GM18873 (cell line): ENCODE results near the gene VSIG10.

Source experiments
- ATAC-seq: cut with Tn5 transposase; IDR thresholded peaks from one replicate; pipeline ENCODE4 v1.9.1; 2021; ENCODE audit warnings: mild to moderate bottlenecking, moderate library complexity, moderate number of reproducible peaks; ENCODE audit not compliant: unreplicated experiment, low FRiP score

VSIG10 gene

DNA sequence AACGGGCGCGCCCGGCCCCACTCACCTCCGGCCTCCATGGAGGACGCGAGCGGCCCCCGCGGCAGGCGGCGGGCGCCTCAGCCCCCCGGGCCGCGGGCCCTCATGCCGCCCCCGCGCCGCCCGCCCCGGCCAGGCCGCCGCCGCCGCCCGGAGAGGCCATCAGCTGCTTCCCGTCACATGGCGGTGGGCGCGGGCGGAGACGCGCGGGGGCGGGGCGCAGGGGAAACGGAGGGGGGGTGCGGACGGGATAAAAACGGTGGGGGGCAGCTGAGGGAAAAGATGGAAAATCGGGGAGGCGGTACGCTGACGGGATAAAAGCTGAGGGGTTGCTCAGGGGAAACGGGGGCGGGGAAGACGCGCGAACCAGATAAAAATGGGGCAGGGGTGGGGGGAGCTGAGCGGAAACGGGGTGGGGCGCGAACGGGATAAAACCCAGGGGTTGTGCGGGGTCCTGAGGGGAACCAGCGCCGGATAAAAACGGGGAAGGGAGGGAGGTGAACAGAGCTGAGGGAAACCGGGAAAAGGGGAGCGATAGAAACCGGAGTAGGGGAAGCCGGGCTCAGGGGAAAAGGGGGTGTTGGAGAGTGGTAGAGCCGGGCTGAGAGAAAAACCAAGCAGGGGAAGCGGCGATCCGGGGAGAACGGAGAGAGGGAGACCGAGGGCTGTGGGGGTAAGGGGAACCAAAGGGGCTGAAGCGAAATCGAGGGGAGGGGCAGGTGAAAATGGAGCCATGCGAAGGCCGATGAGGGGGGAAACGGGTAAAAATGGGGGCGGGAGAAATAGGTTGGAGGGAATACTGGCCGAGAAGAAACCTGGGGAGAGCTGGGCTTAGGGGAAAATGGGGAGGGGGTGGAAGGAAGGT, 42.6 kb downstream of the VSIG10 start, which contains the start of gene WSB2:
WSB2 (minus strand) TSS at position 169 of the 862 bp plus-strand sequence; CDS start at position 38, 131 bp downstream.
- ATAC-seq, result no peak

DNA sequence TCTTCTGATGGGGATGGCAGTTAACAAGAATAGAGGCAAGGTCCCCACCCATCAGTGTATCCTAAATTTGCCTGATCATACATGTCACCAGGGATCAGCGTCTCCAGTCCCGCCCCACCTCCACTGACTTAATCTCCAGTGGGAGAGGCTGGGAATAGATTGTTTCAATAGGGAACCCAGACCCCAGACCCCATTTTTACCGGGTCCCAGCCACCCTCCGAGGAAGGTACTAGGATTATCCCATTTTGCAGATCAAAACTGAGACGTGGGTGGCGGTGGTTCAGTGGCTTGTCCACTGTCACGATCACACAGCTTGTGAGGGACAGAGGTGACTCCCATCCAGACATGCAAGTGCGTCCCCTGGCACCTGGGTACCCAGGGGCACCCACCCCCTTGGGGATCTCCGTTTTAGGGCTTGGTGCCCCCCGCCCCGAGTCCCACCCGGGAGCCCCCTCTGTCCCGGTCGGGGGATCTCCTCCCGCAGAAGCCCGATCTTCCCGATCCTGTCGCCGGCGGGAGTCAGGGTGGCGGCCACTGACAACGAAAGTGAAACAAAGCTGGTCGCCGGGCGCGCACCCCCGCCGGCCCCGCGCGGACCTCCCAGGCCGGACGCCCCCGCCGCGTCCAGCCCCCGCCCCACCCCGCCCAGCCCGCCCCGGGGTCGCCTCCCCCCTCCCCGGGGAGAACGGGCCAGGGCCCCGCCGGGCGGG, 43.4 kb downstream of the VSIG10 start:
- no peak for ATAC-seq

DNA sequence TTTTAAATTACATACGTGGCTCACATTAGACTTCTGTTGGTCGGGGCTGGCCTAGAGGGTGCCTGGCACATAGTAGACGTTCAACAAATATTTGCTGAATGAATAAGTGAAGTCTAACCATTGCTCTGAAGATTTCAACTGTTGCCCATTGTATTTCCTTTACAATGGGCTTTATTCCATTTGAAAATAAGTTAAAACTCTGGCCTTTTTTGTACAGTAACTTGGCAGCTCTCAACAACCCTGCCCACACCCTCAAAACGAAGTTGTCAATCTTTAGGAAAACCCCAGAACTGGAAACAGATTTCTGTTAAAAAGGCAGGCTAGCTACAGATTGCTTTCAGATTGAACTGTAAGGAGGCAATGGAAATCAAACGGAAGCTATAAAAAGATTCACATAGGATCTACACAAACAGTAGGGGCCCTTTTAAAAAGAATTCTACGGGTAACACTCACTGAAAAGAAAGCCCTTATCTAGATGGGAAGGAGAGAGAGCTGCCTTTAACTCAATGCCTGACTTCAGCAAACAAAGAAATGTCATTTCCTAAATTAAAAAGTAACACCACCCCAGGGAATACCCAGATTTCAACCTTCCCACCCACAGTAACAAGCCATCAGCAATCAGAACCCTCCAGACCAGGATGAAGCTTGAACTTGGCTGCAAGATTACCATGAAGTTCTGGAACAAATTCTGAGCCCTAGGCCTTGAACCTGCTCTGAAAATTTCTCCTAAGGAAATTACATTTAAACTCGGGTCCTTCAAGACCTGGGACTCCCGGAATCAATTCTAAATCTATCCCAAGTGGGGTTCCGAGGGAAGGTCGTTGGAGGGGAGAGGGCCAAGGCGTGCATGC, 44.2 kb downstream of the VSIG10 start:
- no peak for ATAC-seq

DNA sequence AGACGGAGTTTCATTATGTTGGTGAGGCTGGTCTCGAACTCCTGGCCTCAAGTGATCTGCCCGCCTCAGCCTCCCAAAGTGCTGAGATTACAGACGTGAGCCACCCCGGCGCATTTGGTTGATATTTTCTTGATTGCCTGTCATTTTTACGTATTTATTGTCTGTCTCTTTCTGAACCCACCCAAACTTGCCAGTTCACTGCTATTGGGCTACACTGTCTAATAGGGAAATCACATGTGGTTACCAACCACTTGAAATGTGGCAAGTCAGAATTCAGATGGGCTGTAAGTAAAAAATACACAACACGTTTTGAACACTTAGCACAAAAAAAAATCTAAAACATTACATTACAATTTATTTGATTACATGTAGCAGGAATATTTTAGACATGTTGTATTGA, 44.9 kb downstream of the VSIG10 start:
- ATAC-seq, result no peak

DNA sequence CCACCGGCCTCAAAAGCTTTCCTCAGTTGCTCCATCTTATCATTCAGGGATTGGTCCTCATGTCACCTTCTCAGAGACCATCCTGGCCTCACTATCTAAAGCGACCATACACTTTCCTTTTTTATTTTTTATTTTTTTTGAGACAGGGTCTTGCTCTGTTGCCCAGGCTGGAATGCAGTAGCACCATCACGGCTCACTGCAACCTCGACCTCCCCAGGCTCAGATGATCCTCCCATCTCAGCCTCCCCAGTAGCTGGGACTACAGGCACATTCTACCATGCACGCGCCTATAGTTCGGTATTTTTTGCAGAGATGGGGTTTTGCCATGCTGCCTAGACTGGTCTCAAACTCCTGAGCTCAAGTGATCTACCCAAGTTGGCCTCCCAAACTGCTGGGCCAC, 45.6 kb downstream of the VSIG10 start:
- no peak for ATAC-seq

DNA sequence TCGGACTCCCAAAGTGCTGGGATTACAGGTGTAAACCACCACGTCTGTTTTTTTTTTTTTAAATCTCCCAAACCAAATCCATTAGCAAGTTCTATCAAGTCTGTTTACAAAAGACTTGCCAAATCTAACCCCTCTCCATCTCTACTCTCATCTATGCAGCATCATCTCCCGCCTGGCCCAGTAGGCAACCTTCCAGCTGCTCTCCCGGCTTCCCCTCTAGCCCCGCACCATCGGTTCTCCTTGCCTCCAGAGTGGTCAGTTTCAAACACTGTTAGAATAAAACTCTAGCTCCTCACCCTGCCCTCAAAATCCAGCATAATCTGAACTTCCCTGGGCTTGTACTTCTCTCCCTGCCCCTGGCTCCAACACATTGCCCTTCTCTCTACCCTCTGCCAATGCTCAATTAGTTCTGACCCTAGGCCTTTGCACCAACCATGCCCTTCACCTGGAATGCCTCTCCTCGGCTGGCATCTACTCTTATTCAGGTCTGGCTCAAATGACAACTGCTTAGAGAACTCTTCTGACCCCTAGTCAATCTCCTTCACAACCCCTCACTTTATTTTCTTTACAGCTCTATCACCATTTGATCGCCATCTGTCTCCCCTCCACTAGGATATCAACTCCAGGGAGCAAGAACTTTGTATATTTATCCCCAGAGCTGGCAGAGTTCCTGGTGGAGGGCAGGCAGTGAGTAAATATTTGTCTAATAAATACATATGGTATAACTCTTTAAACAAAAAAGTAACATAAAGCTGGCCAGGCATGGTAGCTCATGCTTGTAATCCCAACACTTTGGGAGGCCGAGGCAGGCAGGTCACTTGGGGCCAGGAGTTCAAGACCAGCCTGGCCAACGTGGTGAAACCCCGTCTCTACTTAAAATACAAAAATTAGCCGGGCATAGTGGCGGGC, 47.7 kb downstream of the VSIG10 start:
- no peak for ATAC-seq

DNA sequence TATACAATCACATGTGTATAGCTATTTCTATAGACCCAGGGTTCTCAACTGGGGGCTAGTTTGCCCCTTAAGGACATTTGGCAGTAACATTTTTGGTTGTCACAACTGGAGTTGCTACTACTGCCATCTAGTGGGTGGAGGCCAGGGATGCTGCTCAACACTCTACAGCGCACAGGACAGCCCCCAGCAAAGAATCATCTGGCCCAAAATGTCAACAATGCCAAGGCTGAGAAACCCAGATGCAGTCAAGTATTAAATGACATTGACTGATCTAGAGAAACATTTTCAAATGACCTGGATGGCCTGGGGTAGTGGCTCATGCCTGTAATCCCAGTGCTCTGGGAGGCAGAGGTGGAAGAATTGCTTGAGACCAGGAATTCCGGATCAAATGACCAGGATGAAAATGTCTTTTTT, 48.7 kb downstream of the VSIG10 start:
- ATAC-seq, result no peak

DNA sequence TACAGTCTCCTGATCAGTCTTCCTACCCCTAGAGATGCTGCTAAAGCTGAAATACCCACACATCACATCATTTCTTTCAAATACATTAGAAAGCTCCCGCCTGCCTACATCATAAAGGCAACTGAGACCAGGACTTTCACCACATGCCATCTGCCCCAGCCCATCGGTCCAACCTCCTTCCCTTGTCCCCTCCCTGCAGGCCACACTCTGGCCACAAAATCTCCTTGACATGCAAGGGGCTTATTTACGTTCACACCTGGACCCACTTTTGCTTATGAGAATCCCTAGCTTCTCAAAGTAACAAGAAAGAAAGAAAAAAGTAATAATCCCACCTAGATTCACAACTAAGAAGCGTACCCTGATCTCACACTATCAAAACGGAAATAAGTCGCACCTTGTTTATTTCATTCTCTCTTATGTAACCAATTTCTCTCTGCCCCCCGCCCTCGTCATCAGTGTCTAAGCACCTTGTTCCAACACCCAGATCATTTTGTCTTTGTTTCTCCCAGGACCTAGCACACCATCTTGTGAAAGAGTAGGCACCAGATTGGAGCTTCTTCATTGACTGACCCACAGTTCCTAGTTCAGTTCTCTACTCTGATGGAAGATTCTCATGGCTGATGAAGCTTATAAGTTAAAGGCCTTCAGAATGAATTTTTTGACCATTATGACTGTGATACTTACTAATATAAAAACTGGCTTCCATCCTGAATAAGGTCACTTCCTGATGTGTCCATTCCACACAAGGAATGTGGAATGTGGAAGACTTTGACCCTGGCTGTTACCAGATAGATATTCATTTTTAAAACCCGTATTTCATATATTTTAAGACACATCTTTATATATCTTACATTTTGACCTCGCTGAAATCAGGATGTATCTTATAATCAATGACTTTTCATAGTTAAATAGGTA, 50.5 kb downstream of the VSIG10 start:
- no peak for ATAC-seq

DNA sequence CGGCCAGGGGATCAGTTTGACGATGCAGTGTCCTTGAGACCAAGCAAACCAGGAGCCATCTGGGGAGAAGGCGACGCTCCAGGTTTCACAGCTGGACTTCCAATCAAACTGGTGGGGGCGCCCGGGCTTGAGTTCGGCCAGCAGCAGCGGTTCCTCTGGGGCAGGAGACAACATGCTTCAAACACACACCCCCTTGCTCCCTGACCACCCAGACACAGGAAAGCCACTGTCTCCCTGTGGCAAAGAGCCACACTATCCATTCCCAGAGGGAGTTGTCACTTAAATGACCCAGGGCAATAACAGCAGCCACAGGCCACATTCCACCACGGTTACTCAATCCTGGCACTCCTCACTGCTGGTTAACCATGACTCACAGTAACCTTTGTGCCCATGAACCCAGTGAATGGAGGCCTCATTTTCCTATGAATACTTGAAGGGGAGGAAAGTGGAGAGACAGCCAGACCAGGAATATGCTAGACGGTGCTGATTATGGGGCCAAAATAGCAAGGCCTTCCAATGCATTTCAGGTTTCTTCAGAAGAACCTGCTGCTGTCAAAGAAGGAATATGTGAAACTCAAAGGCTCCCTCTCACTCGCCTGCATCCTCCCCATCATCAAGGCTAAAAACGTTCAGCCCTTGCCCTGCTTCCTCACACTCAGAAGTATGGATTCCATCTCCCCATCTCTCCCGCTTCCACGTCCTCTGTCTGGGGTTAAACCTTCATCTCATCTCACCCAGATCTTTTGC, 51.3 kb downstream of the VSIG10 start:
- no peak for ATAC-seq

DNA sequence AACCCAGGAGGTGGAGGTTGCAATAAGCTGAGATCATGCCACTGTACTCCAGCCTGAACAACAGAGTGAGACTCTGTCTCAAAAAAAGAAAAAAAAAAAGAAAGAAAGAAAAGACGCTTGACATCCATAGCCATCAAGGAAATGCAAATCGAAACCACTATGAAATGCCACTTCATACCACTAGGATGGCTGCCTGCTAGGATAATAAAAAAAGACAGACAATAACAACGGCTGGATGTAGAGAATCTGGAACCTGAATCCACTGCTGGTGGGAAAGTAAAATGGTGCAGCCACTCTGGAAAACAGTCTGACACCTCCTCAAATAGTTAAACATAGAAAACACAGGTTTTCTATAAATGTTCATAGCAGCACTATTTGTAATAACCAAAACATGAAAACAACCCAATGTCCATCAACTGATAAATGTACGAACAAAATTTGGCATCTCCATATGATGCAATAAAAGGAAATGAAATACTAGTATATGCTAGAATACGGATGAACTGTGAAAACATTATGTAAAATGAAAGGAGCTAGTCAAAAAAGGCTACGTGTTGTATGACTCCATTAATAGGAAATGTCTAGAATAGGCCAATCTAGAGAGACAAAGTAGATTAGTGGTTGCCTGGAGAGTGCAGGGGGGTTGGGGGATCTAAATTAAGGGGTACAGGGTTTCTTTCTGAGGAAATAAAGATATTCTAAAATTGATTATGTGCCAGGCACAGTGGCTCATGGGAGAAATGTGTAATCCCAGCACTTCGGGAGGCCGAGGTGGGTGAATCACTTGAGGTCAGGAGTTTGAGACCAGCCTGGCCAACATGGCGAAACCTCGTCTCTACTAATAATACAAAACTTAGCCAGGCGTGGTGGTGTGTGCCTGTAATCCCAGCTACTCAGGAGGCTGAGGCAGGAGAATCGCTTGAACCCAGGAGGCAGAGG, 52.6 kb downstream of the VSIG10 start:
- ATAC-seq, result no peak

DNA sequence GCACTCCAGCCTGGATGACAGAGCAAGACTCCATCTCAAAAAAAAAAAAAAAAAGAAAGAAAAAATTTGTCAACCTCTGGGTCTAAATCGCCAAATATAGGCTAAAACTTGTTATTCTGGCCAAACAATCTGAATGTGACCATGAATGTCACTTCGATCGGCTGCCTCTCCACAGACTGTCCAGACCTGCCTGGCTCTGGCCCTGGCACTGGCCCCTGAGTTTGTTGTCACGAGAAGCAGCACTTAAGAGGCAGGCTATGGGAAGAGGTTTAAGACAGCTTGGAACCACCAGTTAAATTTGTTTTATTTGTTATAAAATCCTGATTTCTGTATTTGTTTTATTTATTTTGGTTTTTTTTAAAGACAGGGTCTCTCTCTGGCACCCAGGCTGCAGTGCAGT, 57.4 kb downstream of the VSIG10 start:
- ATAC-seq, result no peak

DNA sequence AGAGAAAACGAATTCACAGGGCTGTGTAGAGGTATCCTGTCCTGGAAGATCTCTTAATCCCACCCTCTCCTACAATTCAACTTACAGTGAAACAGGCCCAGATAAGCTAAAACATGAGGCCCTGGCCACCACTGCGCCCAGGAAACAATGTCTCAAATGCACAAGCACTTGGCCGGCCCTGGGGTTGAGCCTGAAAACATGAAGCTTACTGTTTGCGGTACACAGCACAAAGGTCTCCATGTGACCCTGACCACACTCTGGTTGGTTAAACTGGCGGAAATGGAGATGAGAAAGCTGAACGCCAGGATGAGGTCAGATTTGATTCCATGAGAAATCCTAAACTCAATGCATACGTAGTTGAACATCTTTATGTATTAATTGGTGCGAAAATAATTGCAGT, 59.2 kb downstream of the VSIG10 start:
- ATAC-seq, result no peak

DNA sequence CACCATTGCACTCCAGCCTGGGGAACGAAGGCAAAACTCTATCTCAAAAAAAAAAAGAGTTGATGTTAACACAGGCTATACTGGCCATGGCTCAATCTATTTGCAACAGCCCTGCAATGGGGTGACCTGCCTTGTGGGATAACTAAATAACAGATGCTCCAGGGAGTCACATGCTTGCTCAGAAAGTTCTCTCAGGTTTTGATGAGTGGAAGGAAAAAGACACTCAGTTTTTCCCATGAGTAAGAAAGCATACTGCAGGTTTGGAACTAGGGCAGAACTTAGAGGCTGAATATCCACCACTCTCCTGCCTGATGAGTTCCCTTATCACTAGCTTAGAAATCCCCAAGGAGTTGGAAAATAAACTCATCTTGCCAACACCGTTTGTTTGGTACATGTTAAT, 59.7 kb downstream of the VSIG10 start:
- no peak for ATAC-seq

DNA sequence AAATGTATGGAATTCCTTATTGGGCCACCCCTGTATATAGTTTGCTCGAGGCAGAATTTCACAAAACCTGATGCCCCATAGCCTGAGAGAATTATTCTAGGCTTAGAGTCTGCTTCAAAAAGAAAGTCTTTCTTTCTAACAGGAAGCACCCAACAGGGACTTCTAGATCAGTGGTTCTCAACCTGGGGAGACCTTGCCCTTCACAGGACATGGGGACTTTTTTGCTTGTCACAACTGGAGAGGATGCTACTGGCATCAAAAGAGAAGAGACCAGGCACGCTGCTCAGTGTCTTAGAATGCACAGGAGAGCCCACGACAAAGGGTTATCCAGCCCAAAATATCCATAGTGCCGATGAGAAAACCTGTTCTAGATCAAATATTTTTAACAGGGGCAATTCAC, 61.7 kb downstream of the VSIG10 start:
- no peak for ATAC-seq

DNA sequence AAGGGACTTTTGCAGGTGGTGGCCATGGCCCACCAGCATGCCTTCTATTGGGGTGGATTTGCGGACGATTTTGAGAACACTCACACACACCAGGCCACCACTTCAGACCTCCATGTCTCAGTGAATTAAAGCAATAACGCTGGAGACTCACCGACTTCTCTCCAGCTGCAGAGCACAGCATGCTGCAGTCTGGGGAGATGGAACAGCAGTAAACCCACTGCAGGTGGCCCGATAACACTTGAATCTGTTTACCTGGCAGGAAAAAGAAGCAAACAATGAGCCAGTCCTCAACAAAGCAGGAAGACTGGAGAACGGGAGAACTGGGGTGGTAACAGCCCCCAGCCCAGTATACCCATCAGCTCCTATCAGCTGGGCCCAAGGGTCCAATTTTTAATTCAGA, 65.7 kb downstream of the VSIG10 start:
- no peak for ATAC-seq

DNA sequence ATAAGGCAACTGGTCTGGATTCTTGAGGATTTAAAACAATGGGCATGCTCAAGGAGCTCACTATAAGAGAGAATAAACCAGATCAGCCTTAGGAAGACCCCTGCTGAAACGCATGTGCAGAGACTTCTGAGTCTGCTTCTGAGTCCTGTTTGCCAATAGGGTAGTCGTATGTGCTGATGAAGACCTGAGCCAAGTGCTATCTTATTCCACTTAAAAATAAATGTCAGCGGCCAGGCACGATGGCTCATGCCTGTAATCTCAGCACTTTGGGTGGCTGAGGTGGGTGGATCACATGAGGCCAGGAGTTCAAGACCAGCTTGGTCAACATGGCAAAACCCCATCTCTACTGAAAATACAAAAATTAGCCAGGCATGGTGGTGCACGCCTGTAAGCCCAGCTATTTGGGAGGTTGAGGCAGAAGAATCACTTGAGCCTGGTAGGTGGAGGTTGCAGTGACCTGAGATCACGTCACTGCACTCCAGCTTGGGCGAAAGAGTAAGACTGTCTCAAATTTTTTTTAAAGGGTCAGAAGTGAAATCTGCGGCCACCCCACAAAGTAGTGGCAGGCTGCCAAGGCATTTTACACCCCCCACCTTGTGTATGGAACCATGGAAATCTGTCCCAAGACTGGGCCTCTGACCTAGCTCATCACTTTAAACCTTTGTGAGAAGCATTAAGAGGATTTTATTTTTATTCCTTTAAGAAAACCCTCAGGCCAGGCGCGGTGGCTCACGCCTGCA, 67.0 kb downstream of the VSIG10 start:
- ATAC-seq, result no peak
